Spleen (tissue), 11 donors: Measurements from ENCODE around the gene RNLS. TPM values are rescaled to one million over a fixed set of nuclear protein-coding genes. Genes with fewer than 3 reads are reported as not detected.

Experiments used
- DNase-seq: peaks from one replicate; pipeline ENCODE4 v3.0.0-alpha.2; 2020
- H3K27ac ChIP-seq, 8 donors: fragments of 200-600 bp; sonication (generic) in 7 of 8; 1 replicate in 4 of 8; 2 replicates in 4 of 8; pipeline versions ENCODE4 v1.5.0 to v1.8.0; 2016 to 2021; ENCODE audit warnings: inconsistent platforms in 4 of 8, mild to moderate bottlenecking in 4 of 8, moderate library complexity in 1 of 8
- H3K27me3 ChIP-seq, 7 donors: fragments of 200-600 bp; sonication (generic) in 6 of 7; replicated peaks in 1 of 7; 1 replicate in 4 of 7; 2 replicates in 3 of 7; pipeline versions ENCODE4 v1.5.0 to v1.8.0; 2016 to 2021; ENCODE audit warnings: inconsistent platforms in 3 of 7, mild to moderate bottlenecking in 1 of 7
- H3K36me3 ChIP-seq, 6 donors: fragments of 200-600 bp; sonication (generic) in 5 of 6; 1 replicate in 4 of 6; 2 replicates in 2 of 6; pipeline versions ENCODE4 v1.5.0 to v1.8.0; 2016 to 2021; ENCODE audit warnings: inconsistent platforms in 2 of 6
- H3K4me1 ChIP-seq, 6 donors: fragments of 200-600 bp; sonication (generic) in 5 of 6; 1 replicate in 3 of 6; 2 replicates in 3 of 6; pipeline versions ENCODE4 v1.5.0 to v1.8.0; 2016 to 2021; ENCODE audit warnings: inconsistent platforms in 3 of 6
- H3K4me3 ChIP-seq, 8 donors: fragments of 200-600 bp; sonication (generic) in 7 of 8; 1 replicate in 4 of 8; 2 replicates in 4 of 8; pipeline versions ENCODE4 v1.5.0 to v1.8.0; 2016 to 2021; ENCODE audit warnings: inconsistent platforms in 4 of 8, mild to moderate bottlenecking in 4 of 8, moderate library complexity in 2 of 8
- H3K9me3 ChIP-seq, 8 donors: fragments of 200-600 bp; sonication (generic) in 7 of 8; 1 replicate in 4 of 8; 2 replicates in 4 of 8; pipeline versions ENCODE4 v1.5.0 to v1.8.0; 2016 to 2021; ENCODE audit warnings: inconsistent platforms in 4 of 8
- CTCF ChIP-seq, 11 experiments: fragments of 200-600 bp in 7 of 11; fragments of 450-650 bp in 4 of 11; sonication (generic) in 4 of 11; IDR thresholded peaks in 8 of 11; conservative IDR thresholded peaks in 3 of 11; 1 replicate in 7 of 11; 2 replicates in 4 of 11; pipeline versions ENCODE4 v1.4.0 to v1.8.0; 2016 to 2021; ENCODE audit warnings: antibody characterized with exemption in 11 of 11, inconsistent platforms in 4 of 11, mild to moderate bottlenecking in 1 of 11
- POLR2A ChIP-seq, 3 donors: fragments of 450-650 bp; IDR thresholded peaks; one replicate each; pipeline ENCODE4 v1.5.1; 2017; ENCODE audit warnings: antibody characterized with exemption in 3 of 3, mild to moderate bottlenecking in 1 of 3
- POLR2AphosphoS5 ChIP-seq, 3 donors: sonication (generic); formaldehyde crosslinking; IDR thresholded peaks; one replicate each; pipeline ENCODE4 v1.5.1; 2017; ENCODE audit warnings: antibody characterized with exemption in 3 of 3
- WGBS, 5 donors: extraction: QIAGEN DNeasy Blood & Tissue Kit in 3 of 5; methylation state at CpG; one replicate each; pipeline versions ENCODE4 v1.1.5 to v1.1.7; 2013 to 2018; 5-methylcytosine and 5-hydroxymethylcytosine counted together
- intact Hi-C: fragments of 100-400 bp; cut with DNase I; formaldehyde crosslinking; loops from one replicate; pipeline ENCODE4 v1.15.0; 2023; ENCODE audit warnings: low total_unique reads
- polyA plus RNA-seq, 3 donors: library from polyadenylated mRNA; stranded (reverse); fragments of 200-250 nt; gene quantifications; one replicate each; pipeline ENCODE4 v1.2.1, GENCODE V29; 2013
- total RNA-seq, 7 donors: library from RNA; depleted of rRNA in 3 of 7; stranded (reverse); fragments of >200 nt in 3 of 7; fragmentation: NEBNext Ultra II Directional in 4 of 7; extraction: Animal tissue kit (Norgen Biotek cat#: 25700) in 4 of 7; gene quantifications; one replicate each; pipeline versions ENCODE4 v1.1.0 to v1.2.1, GENCODE V29; 2016 to 2021
- donor health status: healthy with polysubstance abuse.
- donor health status: DM: no; HTN: no; CAD: no; lungs with moderate emphysema.
- donor health status: DM: no; HTN: no; CAD: no.
- donor health status: Bipolar disorder and iron deficiency.
- donor health status: healthy.
- donor health status: DM: no; HTN: no; CAD: no.
- donor health status: DM: yes; HTN: yes; CAD: no.

Gene RNLS
- total and polyA plus RNA-seq, 10 donors: 4.5 to 28.8 (median 8.5) TPM

GRCh38 chr10:88618496-88618895 is 35.4 kb upstream of the RNLS start:
- Histone ChIP-seq H3K9me3 (peaks cover 0 to 12% (median 9%) of the 10 kb centered on the region in 8 donors), H3K27ac (no peak overlapping the region), H3K27me3 (no peaks in the 10 kb centered on the region), H3K4me1 (no peaks in the 10 kb centered on the region), H3K4me3 (no peak overlapping the region), H3K36me3 (no peaks in the 10 kb centered on the region)
- no peak for DNase-seq
- intact Hi-C loops: no loop called here
- 75 to 88% (median 84%) methylated on average over 1 of the region's 1 CpG for WGBS, 5 donors
- no peak for TF ChIP-seq POLR2AphosphoS5 (IDR thresholded peaks at IDR 0.05)
- TF ChIP-seq POLR2A (IDR thresholded peaks at IDR 0.05): no peak
- TF ChIP-seq CTCF (IDR thresholded peaks at IDR 0.05 in 8 of 11, conservative IDR thresholded peaks at IDR 0.05 in 3 of 11): no peak

- intact Hi-C loops: no loop called here
Measured at GRCh38 chr10:88617772-88618300, 34.7 kb upstream of the RNLS start.

GRCh38 chr10:88616250-88616977 is 33.3 kb upstream of the RNLS start:
- Histone ChIP-seq H3K27ac (no peak overlapping the region), H3K36me3 (no peaks in the 10 kb centered on the region), H3K27me3 (no peaks in the 10 kb centered on the region), H3K4me1 (no peaks in the 10 kb centered on the region), H3K4me3 (no peak overlapping the region), H3K9me3 (peaks cover 0 to 12% (median 9%) of the 10 kb centered on the region in 8 donors)
- intact Hi-C loops: no loop called here
- no peak for TF ChIP-seq POLR2AphosphoS5 (IDR thresholded peaks at IDR 0.05)
- no peak for TF ChIP-seq CTCF (IDR thresholded peaks at IDR 0.05 in 8 of 11, conservative IDR thresholded peaks at IDR 0.05 in 3 of 11)
- no peak for TF ChIP-seq POLR2A (IDR thresholded peaks at IDR 0.05)
- no peak for DNase-seq
- 89 to 95% (median 94%) methylated on average over 18 of the region's 18 CpGs for WGBS, 5 donors

More at GRCh38 chr10:88617772-88618300, 34.7 kb upstream of the RNLS start:
- Histone ChIP-seq H3K27me3 (no peaks in the 10 kb centered on the region), H3K36me3 (no peaks in the 10 kb centered on the region), H3K27ac (no peak overlapping the region), H3K4me1 (no peaks in the 10 kb centered on the region), H3K9me3 (peaks cover 0 to 12% (median 9%) of the 10 kb centered on the region in 8 donors), H3K4me3 (no peak overlapping the region)
- no peak for DNase-seq
- WGBS, 5 donors: 72 to 95% (median 79%) methylated on average over 1 of the region's 1 CpG
- no peak for TF ChIP-seq POLR2A (IDR thresholded peaks at IDR 0.05)
- TF ChIP-seq CTCF (IDR thresholded peaks at IDR 0.05 in 8 of 11, conservative IDR thresholded peaks at IDR 0.05 in 3 of 11): no peak
- TF ChIP-seq POLR2AphosphoS5 (IDR thresholded peaks at IDR 0.05): no peak

- Histone ChIP-seq H3K27me3 (no peaks in the 10 kb centered on the region), H3K27ac (no peak overlapping the region), H3K36me3 (no peaks in the 10 kb centered on the region), H3K9me3 (no peaks in the 10 kb centered on the region), H3K4me3 (no peak overlapping the region), H3K4me1 (no peaks in the 10 kb centered on the region)
- no peak for TF ChIP-seq POLR2A (IDR thresholded peaks at IDR 0.05)
- TF ChIP-seq POLR2AphosphoS5 (IDR thresholded peaks at IDR 0.05): no peak
- TF ChIP-seq CTCF (IDR thresholded peaks at IDR 0.05 in 8 of 11, conservative IDR thresholded peaks at IDR 0.05 in 3 of 11): no peak
- intact Hi-C loops: no loop called here
- DNase-seq: no peak
- WGBS, 5 donors: 87 to 96% (median 89%) methylated on average over 2 of the region's 2 CpGs
Measured at GRCh38 chr10:88608780-88609179, 25.7 kb upstream of the RNLS start.
